GF-D8 (cell line): ENCODE measurements around the gene IL20RA.
"Not testable (repeated sequence)": the region's sequence is repeated elsewhere in the genome, so short reads cannot be mapped to it uniquely, and the experiment has no call there.

ENCODE experiments used
- DNase-seq: peaks from one replicate; lab custom pipeline; 2025; lab: John Stamatoyannopoulos, UW

Gene IL20RA

GRCh38 chr6:137008204-137008603 lies 36.6 kb downstream of the IL20RA start:
- DNase-seq: no peak

GRCh38 chr6:137006056-137006455 lies 38.7 kb downstream of the IL20RA start:
- no peak for DNase-seq

- DNase-seq: no peak
Measured at GRCh38 chr6:137005073-137005472, 39.7 kb downstream of the IL20RA start.

GRCh38 chr6:137002505-137002904 lies 42.3 kb downstream of the IL20RA start:
- no peak for DNase-seq

- DNase-seq: no peak
Measured at GRCh38 chr6:137001977-137002302, 42.8 kb downstream of the IL20RA start.

- no peak for DNase-seq
Measured at GRCh38 chr6:137001299-137001976, 43.3 kb downstream of the IL20RA start.

GRCh38 chr6:137000825-137001224 lies 43.9 kb downstream of the IL20RA start:
- no peak for DNase-seq

- no peak for DNase-seq
Measured at GRCh38 chr6:136995521-136995920, 49.2 kb downstream of the IL20RA start.

- no peak for DNase-seq
Measured at GRCh38 chr6:136994782-136995181, 50.0 kb downstream of the IL20RA start.

- DNase-seq: no peak
Measured at GRCh38 chr6:136992113-136992512, 52.7 kb downstream of the IL20RA start.

GRCh38 chr6:136991646-136992045 lies 53.1 kb downstream of the IL20RA start:
- peak; percentile 25 for DNase-seq

GRCh38 chr6:136990754-136991153 lies 54.0 kb downstream of the IL20RA start:
- DNase-seq: no peak

GRCh38 chr6:136990242-136990578 lies 54.6 kb downstream of the IL20RA start:
- no peak for DNase-seq

- DNase-seq: no peak
Measured at GRCh38 chr6:136989571-136990241, 55.1 kb downstream of the IL20RA start.

- no peak for DNase-seq
Measured at GRCh38 chr6:136987526-136987925, 57.2 kb downstream of the IL20RA start.

GRCh38 chr6:136985502-136985901 lies 59.3 kb downstream of the IL20RA start:
- DNase-seq: no peak

- no peak for DNase-seq
Measured at GRCh38 chr6:136984578-136984977, 60.2 kb downstream of the IL20RA start.

GRCh38 chr6:136983687-136984086 lies 61.1 kb downstream of the IL20RA start:
- DNase-seq: no peak

GRCh38 chr6:136982928-136983327 lies 61.8 kb downstream of the IL20RA start:
- DNase-seq: no peak

- no peak for DNase-seq
Measured at GRCh38 chr6:136980070-136980469, 64.7 kb downstream of the IL20RA start.

- DNase-seq: no peak
Measured at GRCh38 chr6:136979206-136979605, 65.6 kb downstream of the IL20RA start.

- no peak for DNase-seq
Measured at GRCh38 chr6:136977075-136977474, 67.7 kb downstream of the IL20RA start.

- no peak for DNase-seq
Measured at GRCh38 chr6:136975089-136975715, 69.6 kb downstream of the IL20RA start.

GRCh38 chr6:136973781-136974180 lies 71.0 kb downstream of the IL20RA start:
- DNase-seq: not testable (repeated sequence)
